GM12878 (cell line): Measurements from ENCODE around the gene DTD1. TPM values are rescaled to one million over a fixed set of nuclear protein-coding genes. Genes with fewer than 3 reads are reported as not detected.

ENCODE experiments used
- ATAC-seq: fragments of 200-7000 bp; cut with Tn5 transposase; 3 replicates; pipeline ENCODE4 v1.9.1; 2020; ENCODE audit warnings: mild to moderate bottlenecking, moderate library complexity
- BruUV-seq: library from RNA; stranded (reverse); fragments of 400-500 nt; replicated peaks from 2 replicates; lab custom pipeline; 2021; lab: Mats Ljungman, UMichigan
- CTCF ChIA-PET: fragments of 300-600 bp; sonication (Branson Sonifier 250); formaldehyde crosslinking; extraction: SDS; loops from one replicate; lab custom pipeline; 2021; ENCODE audit warnings: inconsistent platforms; lab: Yijun Ruan, JAX
- POLR2A ChIA-PET: fragments of 350-600 bp; formaldehyde crosslinking; extraction: SDS; loops from one replicate; lab custom pipeline; 2021; ENCODE audit warnings: inconsistent platforms; lab: Charles Lee
- RAD21 ChIA-PET: fragments of 300-600 bp; sonication (Branson Sonifier 250); formaldehyde crosslinking; loops from one replicate; lab custom pipeline; 2023; ENCODE audit warnings: antibody characterized with exemption; ENCODE audit not compliant: unreplicated experiment; lab: Charles Lee
- SMC1A ChIA-PET: fragments of 300-600 bp; sonication (Branson Sonifier 250); formaldehyde crosslinking; loops from one replicate; lab custom pipeline; 2023; ENCODE audit not compliant: unreplicated experiment, uncharacterized antibody; lab: Charles Lee
- DNase-seq: peaks from one replicate; pipeline ENCODE4 v3.0.0-alpha.2; 2011; ENCODE audit warnings: low read depth, low spot score
- FAIRE-seq: peaks from 3 replicates; lab custom pipeline; 2011; peaks lifted over from hg19 to GRCh38; lab: Jason Lieb, UNC
- H2AFZ ChIP-seq: 2 replicates; pipeline ENCODE4 v1.6.0; 2011; ENCODE audit warnings: low read depth, low read length, control low read depth; ENCODE audit not compliant: control insufficient read depth
- H3K27ac ChIP-seq: 2 replicates; pipeline ENCODE4 v1.5.1; 2011; ENCODE audit warnings: control low read depth; ENCODE audit not compliant: control insufficient read depth, insufficient read depth
- H3K27me3 ChIP-seq, 2 experiments: replicated peaks in 1 of 2; 2 replicates each; pipeline versions ENCODE4 v1.6.0 to v1.6.1; 2011; ENCODE audit warnings: low read length in 1 of 2; ENCODE audit not compliant: control insufficient read depth in 2 of 2, insufficient read depth in 2 of 2
- H3K36me3 ChIP-seq, 2 experiments: 2 replicates each; pipeline ENCODE4 v1.5.1; 2011; ENCODE audit warnings: low read length in 1 of 2; ENCODE audit not compliant: control insufficient read depth in 2 of 2, insufficient read depth in 2 of 2
- H3K4me1 ChIP-seq: 2 replicates; pipeline ENCODE4 v1.6.1; 2011; ENCODE audit warnings: mild to moderate bottlenecking, low read length, moderate library complexity, mixed read lengths; ENCODE audit not compliant: control insufficient read depth, insufficient read depth
- H3K4me2 ChIP-seq: 2 replicates; pipeline ENCODE4 v1.6.0; 2011; ENCODE audit warnings: control low read depth; ENCODE audit not compliant: control insufficient read depth, insufficient read depth
- H3K4me3 ChIP-seq: fragments of 200-600 bp; sonication (generic); 2 replicates; pipeline ENCODE4 v1.5.1; 2016
- H3K79me2 ChIP-seq: 2 replicates; pipeline ENCODE4 v1.6.0; 2011; ENCODE audit warnings: low read length; ENCODE audit not compliant: control insufficient read depth, insufficient read depth
- H3K9ac ChIP-seq: 2 replicates; pipeline ENCODE4 v1.8.0; 2011; ENCODE audit warnings: low read length, control low read depth, mixed read lengths; ENCODE audit not compliant: control insufficient read depth, insufficient read depth
- H3K9me3 ChIP-seq: replicated peaks from 3 replicates; pipeline ENCODE4 v1.5.1; 2011; ENCODE audit warnings: mild to moderate bottlenecking, low read length; ENCODE audit not compliant: control insufficient read depth, insufficient read depth
- H4K20me1 ChIP-seq: 2 replicates; pipeline ENCODE4 v1.6.0; 2011; ENCODE audit not compliant: control insufficient read depth, insufficient read depth
- EED ChIP-seq: sonication (generic); IDR thresholded peaks from 2 replicates; pipeline ENCODE4 v1.6.1; 2016; ENCODE audit warnings: antibody characterized with exemption, low read depth
- EGR1 ChIP-seq, 2 experiments: IDR thresholded peaks; 1 replicate in 1 of 2; 2 replicates in 1 of 2; pipeline ENCODE4 v1.6.1; 2011 to 2012; ENCODE audit warnings: low read depth in 2 of 2, low read length in 2 of 2, borderline replicate concordance in 1 of 2, mild to moderate bottlenecking in 1 of 2, moderate library complexity in 1 of 2
- IRF3 ChIP-seq: fragments of 450-650 bp; IDR thresholded peaks from 2 replicates; pipeline ENCODE4 v1.6.1; 2014; ENCODE audit warnings: mild to moderate bottlenecking
- MEF2A ChIP-seq: IDR thresholded peaks from 2 replicates; pipeline ENCODE4 v1.6.1; 2011; ENCODE audit warnings: low read depth, mild to moderate bottlenecking, low read length, moderate library complexity; ENCODE audit not compliant: insufficient read depth
- ZNF207 ChIP-seq: fragments of 450-650 bp; IDR thresholded peaks from 2 replicates; pipeline ENCODE4 v1.6.1; 2014; ENCODE audit warnings: antibody characterized with exemption, mild to moderate bottlenecking, borderline replicate concordance
- WGBS: methylation state at CpG from one replicate; pipeline ENCODE4 v1.1.6; 2016; ENCODE audit warnings: low lambda C conversion rate; ENCODE audit not compliant: insufficient replicate concordance, insufficient coverage; ENCODE audit errors: missing lambda C conversion rate; 5-methylcytosine and 5-hydroxymethylcytosine counted together
- in situ Hi-C: fragments of 300-500 bp; cut with MboI; formaldehyde crosslinking; loops from 9 replicates; pipeline ENCODE4 v1.14.3; 2018; ENCODE audit warnings: mixed read lengths
- intact Hi-C: fragments of 100-400 bp; cut with micrococcal nuclease; formaldehyde crosslinking; loops from one replicate; pipeline ENCODE4 v1.14.2; 2022; ENCODE audit not compliant: unreplicated experiment
- polyA plus RNA-seq, 11 experiments: library from polyadenylated mRNA; depleted of rRNA in 4 of 11; unstranded in 6 of 11; stranded (reverse) in 5 of 11; fragments of >200 nt; fragmentation: Nextera tagmentation in 4 of 11; fragmentation: Illumina TruSeq in 1 of 11; extraction: Ambion mirVana in 4 of 11; extraction: Trizol in 1 of 11; gene quantifications; 1 replicate in 1 of 11; 2 replicates in 10 of 11; pipeline versions ENCODE4 v1.2.1 to v1.2.3, GENCODE V29; 2011 to 2016; ENCODE audit warnings: inconsistent platforms in 2 of 11, missing spikeins in 2 of 11, low read depth in 1 of 11
- total RNA-seq, 4 experiments: library from RNA; depleted of rRNA in 3 of 4; stranded (reverse); fragments of >200 nt in 3 of 4; fragmentation: Illumina TruSeq in 1 of 4; extraction: Trizol in 1 of 4; gene quantifications; 2 replicates each; pipeline versions ENCODE4 v1.2.1 to v1.2.3, GENCODE V29; 2013 to 2021
- TF ChIP-seq, protein P1 (sequence below): fragments of 450-650 bp; IDR thresholded peaks from 2 replicates; pipeline ENCODE4 v1.6.1; 2017; ENCODE audit warnings: mild to moderate bottlenecking, moderate library complexity
- TF ChIP-seq, protein P2 (sequence below): IDR thresholded peaks from 2 replicates; pipeline ENCODE4 v1.6.1; 2012; ENCODE audit warnings: low read length, inconsistent platforms

Gene DTD1
- total and polyA plus RNA-seq, 10 of the 15 experiments (the other 5 are each of a cell fraction or from before 2014, with no cell fraction given) = 24.3 to 99.8 (median 63.3) TPM

DNA sequence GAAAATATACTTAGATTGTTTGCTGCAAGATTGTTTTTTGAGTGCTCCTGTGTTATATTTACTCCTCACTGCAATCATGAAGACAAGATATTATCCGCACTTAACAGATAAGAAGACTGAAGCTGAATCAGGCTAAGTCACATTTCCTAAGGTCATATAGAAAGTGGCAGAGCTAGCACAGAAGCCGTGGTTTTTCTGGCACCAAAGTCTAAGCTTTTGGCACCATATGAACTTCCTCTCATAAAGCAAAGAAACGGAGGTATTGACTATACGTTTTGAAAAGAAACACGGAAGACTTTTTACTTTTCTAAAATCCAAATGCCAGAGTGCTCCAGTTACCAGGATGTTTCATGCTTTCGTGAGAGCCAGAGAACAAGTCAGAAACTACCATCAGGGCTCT, 9.3 kb upstream of the DTD1 start (continued):
- TF ChIP-seq, protein P1, sequence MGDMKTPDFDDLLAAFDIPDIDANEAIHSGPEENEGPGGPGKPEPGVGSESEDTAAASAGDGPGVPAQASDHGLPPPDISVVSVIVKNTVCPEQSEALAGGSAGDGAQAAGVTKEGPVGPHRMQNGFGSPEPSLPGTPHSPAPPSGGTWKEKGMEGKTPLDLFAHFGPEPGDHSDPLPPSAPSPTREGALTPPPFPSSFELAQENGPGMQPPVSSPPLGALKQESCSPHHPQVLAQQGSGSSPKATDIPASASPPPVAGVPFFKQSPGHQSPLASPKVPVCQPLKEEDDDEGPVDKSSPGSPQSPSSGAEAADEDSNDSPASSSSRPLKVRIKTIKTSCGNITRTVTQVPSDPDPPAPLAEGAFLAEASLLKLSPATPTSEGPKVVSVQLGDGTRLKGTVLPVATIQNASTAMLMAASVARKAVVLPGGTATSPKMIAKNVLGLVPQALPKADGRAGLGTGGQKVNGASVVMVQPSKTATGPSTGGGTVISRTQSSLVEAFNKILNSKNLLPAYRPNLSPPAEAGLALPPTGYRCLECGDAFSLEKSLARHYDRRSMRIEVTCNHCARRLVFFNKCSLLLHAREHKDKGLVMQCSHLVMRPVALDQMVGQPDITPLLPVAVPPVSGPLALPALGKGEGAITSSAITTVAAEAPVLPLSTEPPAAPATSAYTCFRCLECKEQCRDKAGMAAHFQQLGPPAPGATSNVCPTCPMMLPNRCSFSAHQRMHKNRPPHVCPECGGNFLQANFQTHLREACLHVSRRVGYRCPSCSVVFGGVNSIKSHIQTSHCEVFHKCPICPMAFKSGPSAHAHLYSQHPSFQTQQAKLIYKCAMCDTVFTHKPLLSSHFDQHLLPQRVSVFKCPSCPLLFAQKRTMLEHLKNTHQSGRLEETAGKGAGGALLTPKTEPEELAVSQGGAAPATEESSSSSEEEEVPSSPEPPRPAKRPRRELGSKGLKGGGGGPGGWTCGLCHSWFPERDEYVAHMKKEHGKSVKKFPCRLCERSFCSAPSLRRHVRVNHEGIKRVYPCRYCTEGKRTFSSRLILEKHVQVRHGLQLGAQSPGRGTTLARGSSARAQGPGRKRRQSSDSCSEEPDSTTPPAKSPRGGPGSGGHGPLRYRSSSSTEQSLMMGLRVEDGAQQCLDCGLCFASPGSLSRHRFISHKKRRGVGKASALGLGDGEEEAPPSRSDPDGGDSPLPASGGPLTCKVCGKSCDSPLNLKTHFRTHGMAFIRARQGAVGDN = no peak

DNA sequence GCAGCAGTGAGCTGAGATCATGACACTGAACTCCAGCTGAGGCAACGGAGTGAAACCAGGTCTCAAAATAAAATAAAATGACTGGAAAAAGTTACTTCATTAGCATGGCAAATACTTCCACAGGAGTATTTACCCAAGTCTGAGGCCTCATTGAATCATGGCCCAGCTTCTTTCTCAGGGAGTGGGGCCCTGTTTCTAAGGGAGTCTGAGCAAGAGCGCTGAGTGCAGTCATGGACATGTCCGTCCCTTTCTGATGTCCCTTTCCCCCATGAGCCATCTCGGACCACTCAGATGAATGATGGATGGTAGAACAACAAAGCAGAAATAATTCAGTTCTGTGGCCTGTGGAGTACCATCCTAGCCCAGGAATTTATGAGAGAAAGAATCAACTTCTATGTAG, 7.8 kb upstream of the DTD1 start:
- no peaks in the 10 kb centered on the region for H3K27me3 ChIP-seq
- in situ Hi-C loops = loop anchor here (25.0 kb wide), 1 partner anchor 1432 kb away; the partner anchor contains the start of gene NAA20
- ChIA-PET SMC1A (no interaction called here), RAD21 (no interaction called here), CTCF (interaction anchor here (1.3 kb wide), 1 partner anchor 9 kb away, joined by 5 read pairs; no protein-coding TSS in a partner anchor), POLR2A (no interaction called here)
- H3K9me3 ChIP-seq = no peaks in the 10 kb centered on the region
- no peak overlapping the region for H3K9ac ChIP-seq
- TF ChIP-seq, protein P2, sequence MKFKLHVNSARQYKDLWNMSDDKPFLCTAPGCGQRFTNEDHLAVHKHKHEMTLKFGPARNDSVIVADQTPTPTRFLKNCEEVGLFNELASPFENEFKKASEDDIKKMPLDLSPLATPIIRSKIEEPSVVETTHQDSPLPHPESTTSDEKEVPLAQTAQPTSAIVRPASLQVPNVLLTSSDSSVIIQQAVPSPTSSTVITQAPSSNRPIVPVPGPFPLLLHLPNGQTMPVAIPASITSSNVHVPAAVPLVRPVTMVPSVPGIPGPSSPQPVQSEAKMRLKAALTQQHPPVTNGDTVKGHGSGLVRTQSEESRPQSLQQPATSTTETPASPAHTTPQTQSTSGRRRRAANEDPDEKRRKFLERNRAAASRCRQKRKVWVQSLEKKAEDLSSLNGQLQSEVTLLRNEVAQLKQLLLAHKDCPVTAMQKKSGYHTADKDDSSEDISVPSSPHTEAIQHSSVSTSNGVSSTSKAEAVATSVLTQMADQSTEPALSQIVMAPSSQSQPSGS = no peak
- no peak for TF ChIP-seq IRF3
- no peak for TF ChIP-seq EED
- TF ChIP-seq ZNF207 = no peak
- TF ChIP-seq EGR1 (IDR thresholded peaks at IDR 0.05; ENCODE audit: borderline replicate concordance in 1 of 2, low read depth in 2 of 2, low read length in 2 of 2) = no peak
- no peak for TF ChIP-seq MEF2A
- no TSS peak for BruUV-seq
- H3K27ac ChIP-seq = no peak overlapping the region
- 75% methylated on average over 4 of the region's 4 CpGs for WGBS
- no peak overlapping the region for H3K4me2 ChIP-seq
- no peaks in the 10 kb centered on the region for H3K79me2 ChIP-seq
- no peaks in the 10 kb centered on the region for H3K4me1 ChIP-seq
- FAIRE-seq (no peak), ATAC-seq (no peak), DNase-seq (no peak)
- H2AFZ ChIP-seq = no peak overlapping the region
- no peaks in the 10 kb centered on the region for H4K20me1 ChIP-seq
- H3K4me3 ChIP-seq = no peak overlapping the region
- intact Hi-C loops = no loop called here
- H3K36me3 ChIP-seq = no peaks in the 10 kb centered on the region
